GM08714 (cell line): ENCODE measurements around the gene FLRT2.

Experiments used
- H3K4me3 ChIP-seq: fragments of 200-500 bp; sonication (Bioruptor generic); 2 replicates; pipeline ENCODE4 v1.5.1; 2014; ENCODE audit warnings: mild to moderate bottlenecking, low read length, inconsistent platforms
- ZNF274 ChIP-seq: IDR thresholded peaks from 2 replicates; pipeline ENCODE4 v1.6.1; 2012; ENCODE audit warnings: mild to moderate bottlenecking, low read depth, low read length

Gene FLRT2

GRCh38 chr14:85616886-85617285 is 86.9 kb downstream of the FLRT2 start:
- no peak for TF ChIP-seq ZNF274
- no peak overlapping the region for H3K4me3 ChIP-seq

GRCh38 chr14:85617791-85618190 is 87.8 kb downstream of the FLRT2 start:
- no peak for TF ChIP-seq ZNF274

GRCh38 chr14:85618390-85618789 is 88.4 kb downstream of the FLRT2 start:
- H3K4me3 ChIP-seq: no peak overlapping the region
- TF ChIP-seq ZNF274: no peak

More at GRCh38 chr14:85617791-85618190, 87.8 kb downstream of the FLRT2 start:
- no peak overlapping the region for H3K4me3 ChIP-seq

GRCh38 chr14:85618978-85619377 is 89.0 kb downstream of the FLRT2 start:
- no peak overlapping the region for H3K4me3 ChIP-seq
- no peak for TF ChIP-seq ZNF274

GRCh38 chr14:85619851-85620250 is 89.9 kb downstream of the FLRT2 start:
- no peak for TF ChIP-seq ZNF274
- H3K4me3 ChIP-seq: no peak overlapping the region

- TF ChIP-seq ZNF274: no peak
- H3K4me3 ChIP-seq: no peak overlapping the region
Measured at GRCh38 chr14:85620947-85621346, 91.0 kb downstream of the FLRT2 start.

GRCh38 chr14:85622106-85622505 is 92.2 kb downstream of the FLRT2 start:
- H3K4me3 ChIP-seq: no peak overlapping the region
- TF ChIP-seq ZNF274: no peak

GRCh38 chr14:85622986-85623685 is 93.2 kb downstream of the FLRT2 start:
- no peak overlapping the region for H3K4me3 ChIP-seq
- TF ChIP-seq ZNF274: no peak

GRCh38 chr14:85625925-85626585 is 96.1 kb downstream of the FLRT2 start:
- no peak for TF ChIP-seq ZNF274
- H3K4me3 ChIP-seq: no peak overlapping the region

- no peak overlapping the region for H3K4me3 ChIP-seq
- TF ChIP-seq ZNF274: no peak
Measured at GRCh38 chr14:85634205-85634604, 104.3 kb downstream of the FLRT2 start.

- no peak for TF ChIP-seq ZNF274
- H3K4me3 ChIP-seq: no peak overlapping the region
Measured at GRCh38 chr14:85644211-85644610, 114.3 kb downstream of the FLRT2 start.

- no peak for TF ChIP-seq ZNF274
- no peak overlapping the region for H3K4me3 ChIP-seq
Measured at GRCh38 chr14:85653029-85653428, 123.1 kb downstream of the FLRT2 start.

GRCh38 chr14:85660243-85660922 is 130.4 kb downstream of the FLRT2 start:
- TF ChIP-seq ZNF274: no peak
- no peak overlapping the region for H3K4me3 ChIP-seq

- no peak for TF ChIP-seq ZNF274
- no peak overlapping the region for H3K4me3 ChIP-seq
Measured at GRCh38 chr14:85662096-85662495, 132.2 kb downstream of the FLRT2 start.

GRCh38 chr14:85663256-85663655 is 133.3 kb downstream of the FLRT2 start:
- TF ChIP-seq ZNF274: no peak
- no peak overlapping the region for H3K4me3 ChIP-seq
